Retina (tissue), 1 donor: ENCODE results near the gene LTA4H.

ENCODE experiments used
- DNase-seq: peaks from one replicate; pipeline ENCODE4 v3.0.0-alpha.2; 2016

Gene LTA4H

GRCh38 chr12:95953000-95953399 is 82.4 kb downstream of the LTA4H start:
- no peak for DNase-seq

GRCh38 chr12:95951515-95951914 is 83.9 kb downstream of the LTA4H start:
- DNase-seq = no peak
